ENCODE data around the gene CCER1.

DNA sequence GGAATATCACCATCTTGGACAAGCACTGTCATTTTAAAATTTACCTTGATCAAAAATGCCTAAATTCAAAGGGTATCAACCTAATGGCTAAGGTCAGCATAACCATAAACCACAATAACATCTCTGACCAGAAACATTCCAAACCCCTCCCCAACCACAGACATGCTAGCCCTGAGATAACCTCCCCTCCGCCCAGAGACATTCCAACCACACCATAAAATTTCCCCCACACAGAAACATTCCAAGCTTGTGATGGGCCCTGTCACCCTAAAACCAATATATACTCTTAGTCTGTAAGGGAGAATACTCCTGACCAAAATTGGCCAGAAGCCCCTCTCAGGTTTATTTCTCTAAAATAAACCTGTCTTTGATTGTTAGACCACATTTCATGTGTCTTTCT lies 32.1 kb upstream of the CCER1 start:
- TF ChIP-seq, protein P1, sequence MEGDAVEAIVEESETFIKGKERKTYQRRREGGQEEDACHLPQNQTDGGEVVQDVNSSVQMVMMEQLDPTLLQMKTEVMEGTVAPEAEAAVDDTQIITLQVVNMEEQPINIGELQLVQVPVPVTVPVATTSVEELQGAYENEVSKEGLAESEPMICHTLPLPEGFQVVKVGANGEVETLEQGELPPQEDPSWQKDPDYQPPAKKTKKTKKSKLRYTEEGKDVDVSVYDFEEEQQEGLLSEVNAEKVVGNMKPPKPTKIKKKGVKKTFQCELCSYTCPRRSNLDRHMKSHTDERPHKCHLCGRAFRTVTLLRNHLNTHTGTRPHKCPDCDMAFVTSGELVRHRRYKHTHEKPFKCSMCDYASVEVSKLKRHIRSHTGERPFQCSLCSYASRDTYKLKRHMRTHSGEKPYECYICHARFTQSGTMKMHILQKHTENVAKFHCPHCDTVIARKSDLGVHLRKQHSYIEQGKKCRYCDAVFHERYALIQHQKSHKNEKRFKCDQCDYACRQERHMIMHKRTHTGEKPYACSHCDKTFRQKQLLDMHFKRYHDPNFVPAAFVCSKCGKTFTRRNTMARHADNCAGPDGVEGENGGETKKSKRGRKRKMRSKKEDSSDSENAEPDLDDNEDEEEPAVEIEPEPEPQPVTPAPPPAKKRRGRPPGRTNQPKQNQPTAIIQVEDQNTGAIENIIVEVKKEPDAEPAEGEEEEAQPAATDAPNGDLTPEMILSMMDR (IDR thresholded peaks at IDR 0.05), result no peak
- no peak for TF ChIP-seq EZH2phosphoT487 (IDR thresholded peaks at IDR 0.05)
- no peak for TF ChIP-seq EZH2 (IDR thresholded peaks at IDR 0.05)
